Endothelial cell of umbilical vein (primary cell): ENCODE data around the gene MED7. TPM values are rescaled to one million over a fixed set of nuclear protein-coding genes. Genes with fewer than 3 reads are reported as not detected.

ENCODE experiments used
- BruUV-seq: library from RNA; stranded (reverse); fragments of 400-500 nt; replicated peaks from 2 replicates; lab custom pipeline; 2021; lab: Mats Ljungman, UMichigan
- CTCF ChIA-PET: fragments of 300-600, 350-600 bp; sonication (Branson Sonifier 250); formaldehyde crosslinking; loops from one replicate; lab custom pipeline; 2021; ENCODE audit warnings: antibody characterized with exemption, inconsistent platforms; lab: Charles Lee
- POLR2A ChIA-PET: fragments of 300-600, 350-600 bp; sonication (Branson Sonifier 250); formaldehyde crosslinking; loops from one replicate; lab custom pipeline; 2021; ENCODE audit warnings: antibody characterized with exemption, inconsistent platforms; lab: Charles Lee
- DNase-seq: peaks from one replicate; pipeline ENCODE4 v3.0.0-alpha.2; 2011; ENCODE audit warnings: low read depth, low spot score
- FAIRE-seq: peaks from 2 replicates; lab custom pipeline; 2011; peaks lifted over from hg19 to GRCh38; lab: Jason Lieb, UNC
- H2AFZ ChIP-seq: 2 replicates; pipeline ENCODE4 v1.6.0; 2012; ENCODE audit warnings: low read depth, low read length, control low read depth, inconsistent platforms
- H3K27ac ChIP-seq: 2 replicates; pipeline ENCODE4 v1.5.1; 2011; ENCODE audit warnings: low read depth, mild to moderate bottlenecking, control low read depth, low read length, moderate library complexity; ENCODE audit not compliant: insufficient read depth
- H3K27me3 ChIP-seq, 2 experiments: 2 replicates each; pipeline versions ENCODE4 v1.6.0 to v1.6.1; 2011; ENCODE audit warnings: low read length in 2 of 2, mixed read lengths in 1 of 2; ENCODE audit not compliant: control insufficient read depth in 2 of 2, insufficient read depth in 2 of 2
- H3K36me3 ChIP-seq, 2 experiments: 2 replicates in 1 of 2; 3 replicates in 1 of 2; pipeline ENCODE4 v1.5.1; 2011; ENCODE audit warnings: low read length in 2 of 2, mild to moderate bottlenecking in 1 of 2, moderate library complexity in 1 of 2; ENCODE audit not compliant: control insufficient read depth in 2 of 2, insufficient read depth in 2 of 2; ENCODE audit errors: extremely low read depth in 1 of 2
- H3K4me1 ChIP-seq: 3 replicates; pipeline ENCODE4 v1.5.1; 2011; ENCODE audit warnings: mild to moderate bottlenecking, low read length; ENCODE audit not compliant: control insufficient read depth, insufficient read depth; ENCODE audit errors: extremely low read depth
- H3K4me2 ChIP-seq: 2 replicates; pipeline ENCODE4 v1.6.1; 2011; ENCODE audit warnings: low read length, control low read depth, mixed read lengths; ENCODE audit not compliant: insufficient read depth
- H3K4me3 ChIP-seq, 3 experiments: fragments of 200-600 bp in 1 of 3; sonication (generic), shearing (Covaris generic) in 1 of 3; replicated peaks in 1 of 3; 2 replicates each; pipeline ENCODE4 v1.5.1; 2011 to 2016; ENCODE audit warnings: control low read depth in 3 of 3, low read length in 3 of 3, mild to moderate bottlenecking in 2 of 3, inconsistent platforms in 1 of 3, low read depth in 1 of 3, moderate library complexity in 1 of 3; ENCODE audit not compliant: insufficient read depth in 1 of 3
- H3K79me2 ChIP-seq: 2 replicates; pipeline ENCODE4 v1.6.0; 2012; ENCODE audit warnings: low read length, inconsistent platforms; ENCODE audit not compliant: control insufficient read depth, insufficient read depth
- H3K9ac ChIP-seq: replicated peaks from 2 replicates; pipeline ENCODE3; 2011; ENCODE audit warnings: low read length, control low read depth; ENCODE audit not compliant: insufficient read depth; ENCODE audit errors: extremely low read depth
- H3K9me1 ChIP-seq: replicated peaks from 3 replicates; pipeline ENCODE4 v1.6.0; 2011; ENCODE audit warnings: mild to moderate bottlenecking, low read length; ENCODE audit not compliant: control insufficient read depth, insufficient read depth; ENCODE audit errors: extremely low read depth
- H3K9me3 ChIP-seq: replicated peaks from 2 replicates; pipeline ENCODE4 v1.5.1; 2012; ENCODE audit warnings: low read length, inconsistent platforms; ENCODE audit not compliant: control insufficient read depth, insufficient read depth
- H4K20me1 ChIP-seq: replicated peaks from 2 replicates; pipeline ENCODE3; 2011; ENCODE audit warnings: mild to moderate bottlenecking, low read length; ENCODE audit not compliant: control insufficient read depth, insufficient read depth; ENCODE audit errors: extremely low read depth
- CTCF ChIP-seq, 2 donors: IDR thresholded peaks; 1 replicate in 1 of 2; 2 replicates in 1 of 2; pipeline ENCODE4 v1.5.1; 2011; ENCODE audit warnings: low read length in 2 of 2, mild to moderate bottlenecking in 2 of 2, moderate library complexity in 2 of 2, control low read depth in 1 of 2, inconsistent platforms in 1 of 2, low read depth in 1 of 2; ENCODE audit not compliant: insufficient read depth in 1 of 2; ENCODE audit errors: extremely low read depth in 1 of 2
- EZH2 ChIP-seq: IDR thresholded peaks from 2 replicates; pipeline ENCODE4 v1.6.1; 2012; ENCODE audit warnings: borderline replicate concordance, low read depth, mild to moderate bottlenecking, moderate library complexity, low read length, inconsistent platforms; ENCODE audit not compliant: severe bottlenecking
- FOS ChIP-seq: IDR thresholded peaks from 2 replicates; pipeline ENCODE4 v1.6.1; 2011; ENCODE audit warnings: mild to moderate bottlenecking, low read length, moderate library complexity, borderline replicate concordance; ENCODE audit not compliant: insufficient read depth
- GATA2 ChIP-seq: IDR thresholded peaks from 2 replicates; pipeline ENCODE4 v1.7.0; 2011; ENCODE audit warnings: low read depth, mild to moderate bottlenecking, moderate library complexity, mixed read lengths, low read length; ENCODE audit not compliant: insufficient read length, insufficient read depth
- JUN ChIP-seq: IDR thresholded peaks from 2 replicates; pipeline ENCODE4 v1.6.1; 2011; ENCODE audit warnings: borderline replicate concordance, low read depth; ENCODE audit not compliant: insufficient read length, insufficient read depth
- MAX ChIP-seq: IDR thresholded peaks from 2 replicates; pipeline ENCODE4 v1.6.1; 2011; ENCODE audit not compliant: insufficient read depth, insufficient read length
- MYC ChIP-seq: IDR thresholded peaks from one replicate; pipeline ENCODE4 v1.6.1; 2011; ENCODE audit warnings: mild to moderate bottlenecking, low read depth, low read length
- POLR2A ChIP-seq: IDR thresholded peaks from 2 replicates; pipeline ENCODE4 v1.6.1; 2012; ENCODE audit warnings: low read depth, mild to moderate bottlenecking, control low read depth, low read length
- POLR2AphosphoS5 ChIP-seq: IDR thresholded peaks from 2 replicates; pipeline ENCODE4 v1.6.1; 2012; ENCODE audit warnings: low read depth, mild to moderate bottlenecking, control low read depth, low read length, moderate library complexity; ENCODE audit not compliant: insufficient read depth
- dilution Hi-C: fragments of 300-500 bp; cut with MboI; formaldehyde crosslinking; loops from one replicate; pipeline ENCODE4 v1.15.0; 2019; ENCODE audit warnings: low sequenced_read_pairs; ENCODE audit not compliant: extremely low pct_ligation_motif_present
- intact Hi-C: fragments of 100-400 bp; cut with micrococcal nuclease; formaldehyde crosslinking; loops from one replicate; pipeline ENCODE4 v1.10.0; 2022
- polyA plus RNA-seq, 4 experiments: library from polyadenylated mRNA; depleted of rRNA in 3 of 4; stranded (reverse) in 3 of 4; unstranded in 1 of 4; fragments of >200 nt; gene quantifications; 2 replicates each; pipeline versions ENCODE4 v1.2.1 to v1.2.3, GENCODE V29; 2011 to 2012; ENCODE audit warnings: missing spikeins in 1 of 4
- total RNA-seq: library from RNA; stranded (reverse); gene quantifications from 2 replicates; pipeline ENCODE4 v1.2.3, GENCODE V29; 2021

MED7 gene
- total and polyA plus RNA-seq, 2 donors (not counting 3 experiments of a cell fraction or from before 2014, with no cell fraction given): 4.3 to 9.2 TPM

- no peaks in the 10 kb centered on the region for H3K36me3 ChIP-seq
- no peak overlapping the region for H2AFZ ChIP-seq
- dilution Hi-C loops (no loop called here), intact Hi-C loops (no loop called here)
- no peaks in the 10 kb centered on the region for H3K9me1 ChIP-seq
- H3K27ac ChIP-seq: no peak overlapping the region
- TF ChIP-seq GATA2 (no peak), EZH2 (no peak), CTCF (IDR thresholded peaks at IDR 0.05; ENCODE audit: extremely low read depth in 1 of 2, insufficient read depth in 1 of 2, low read depth in 1 of 2, low read length in 2 of 2) (no peak), MAX (no peak), MYC (no peak), FOS (no peak), POLR2A (no peak), JUN (no peak), POLR2AphosphoS5 (no peak)
- no peaks in the 10 kb centered on the region for H3K9me3 ChIP-seq
- no peaks in the 10 kb centered on the region for H3K27me3 ChIP-seq
- H3K4me1 ChIP-seq: no peaks in the 10 kb centered on the region
- H4K20me1 ChIP-seq: no peaks in the 10 kb centered on the region
- no peak for DNase-seq
- ChIA-PET CTCF (no interaction called here), POLR2A (no interaction called here)
- no peak overlapping the region for H3K4me3 ChIP-seq
- no TSS peak for BruUV-seq
- H3K4me2 ChIP-seq: no peak overlapping the region
- FAIRE-seq: no peak
- H3K9ac ChIP-seq: no peak overlapping the region
- no peaks in the 10 kb centered on the region for H3K79me2 ChIP-seq
Measured at GRCh38 chr5:157165261-157165660, 22.6 kb upstream of the MED7 start.
